Dedifferentiated amniotic fluid mesenchymal stem cell (primary cell): ENCODE data around the gene SPO11.

ENCODE experiments used
- DNase-seq: peaks from one replicate; pipeline ENCODE4 v3.0.0-alpha.2; 2016; ENCODE audit errors: extremely low spot score

Gene SPO11

DNA sequence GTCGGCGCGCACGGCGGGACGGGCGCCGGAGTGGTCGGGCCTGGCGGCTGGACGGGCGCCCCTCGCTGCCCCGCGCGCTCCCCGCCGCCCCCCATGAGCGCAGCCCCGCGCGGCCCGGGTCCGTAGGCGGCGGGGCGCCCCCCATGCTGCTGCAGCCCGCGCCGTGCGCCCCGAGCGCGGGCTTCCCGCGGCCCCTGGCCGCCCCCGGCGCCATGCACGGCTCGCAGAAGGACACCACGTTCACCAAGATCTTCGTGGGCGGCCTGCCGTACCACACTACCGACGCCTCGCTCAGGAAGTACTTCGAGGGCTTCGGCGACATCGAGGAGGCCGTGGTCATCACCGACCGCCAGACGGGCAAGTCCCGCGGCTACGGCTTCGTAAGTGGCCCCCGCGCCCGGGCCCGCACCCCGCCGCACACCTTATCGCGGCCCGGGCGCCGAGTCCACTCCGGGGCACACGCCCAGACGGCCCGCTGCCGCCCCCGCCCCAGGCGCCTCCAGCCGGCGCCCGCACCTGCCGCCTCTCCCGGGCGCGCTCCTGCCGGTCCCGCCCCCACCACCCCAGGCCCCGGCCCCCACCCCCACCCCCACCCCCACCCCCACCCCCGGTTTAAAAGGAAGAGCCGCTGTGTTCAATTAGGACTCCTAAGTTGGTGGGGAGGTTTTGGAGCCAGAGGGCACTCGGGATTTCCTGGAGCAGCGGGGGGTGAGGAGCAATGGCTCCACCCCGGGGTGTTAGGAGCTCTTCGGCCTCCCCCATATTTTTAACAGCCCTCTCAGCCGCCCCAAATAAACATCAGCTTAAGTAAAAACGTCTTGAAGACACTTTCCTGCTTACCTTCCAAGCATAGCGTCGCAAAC, 62.1 kb downstream of the SPO11 start:
- DNase-seq: no peak

DNA sequence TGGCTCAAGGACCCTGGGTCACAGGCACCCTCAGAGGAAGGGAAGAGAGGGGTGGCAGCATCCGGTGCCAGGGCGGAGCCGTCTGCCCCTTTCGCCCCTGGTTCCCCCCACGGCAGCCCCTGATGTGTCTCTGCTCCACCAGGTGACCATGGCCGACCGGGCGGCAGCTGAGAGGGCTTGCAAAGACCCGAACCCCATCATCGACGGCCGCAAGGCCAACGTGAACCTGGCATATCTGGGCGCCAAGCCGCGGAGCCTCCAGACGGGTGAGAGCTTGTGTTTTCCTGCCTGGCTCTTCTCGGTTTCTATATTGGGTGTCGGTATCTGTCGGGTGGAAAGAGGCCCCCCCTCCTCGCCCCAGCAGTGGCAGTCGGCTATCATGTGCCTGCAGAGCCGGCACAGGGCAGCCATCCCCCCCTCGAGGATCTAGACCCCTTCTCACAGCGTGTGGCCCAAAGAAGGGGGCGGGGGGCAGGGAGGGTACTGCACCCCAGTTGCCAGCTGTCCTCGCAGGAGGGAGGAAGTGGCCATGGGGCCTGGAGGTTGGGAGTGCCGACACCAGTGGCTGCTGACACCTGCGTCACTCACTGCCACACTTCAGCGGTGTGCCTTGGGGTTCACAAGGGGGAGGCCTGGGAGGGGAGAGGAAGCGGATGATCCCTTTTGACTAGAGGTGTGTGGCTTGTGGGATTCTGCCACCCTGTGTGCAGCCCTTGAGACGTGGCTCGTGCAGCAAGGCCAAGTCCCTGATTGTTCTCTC, 63.1 kb downstream of the SPO11 start:
- no peak for DNase-seq
